LNCaP clone FGC (cell line): Measurements from ENCODE around the gene HOXB4.

Experiments used
- DNase-seq: peaks from one replicate; pipeline ENCODE4 v3.0.0-alpha.2; 2011; ENCODE audit warnings: low read depth
- H3K4me3 ChIP-seq: 2 replicates; pipeline ENCODE4 v1.5.1; 2011; ENCODE audit warnings: mild to moderate bottlenecking, low read depth, low read length, control low read depth
- TF ChIP-seq, protein P1 (sequence below): IDR thresholded peaks from 2 replicates; pipeline ENCODE4 v1.5.1; 2012; ENCODE audit warnings: mild to moderate bottlenecking; ENCODE audit not compliant: control insufficient read depth, insufficient read depth; ENCODE audit errors: extremely low read depth

HOXB4 gene

DNA sequence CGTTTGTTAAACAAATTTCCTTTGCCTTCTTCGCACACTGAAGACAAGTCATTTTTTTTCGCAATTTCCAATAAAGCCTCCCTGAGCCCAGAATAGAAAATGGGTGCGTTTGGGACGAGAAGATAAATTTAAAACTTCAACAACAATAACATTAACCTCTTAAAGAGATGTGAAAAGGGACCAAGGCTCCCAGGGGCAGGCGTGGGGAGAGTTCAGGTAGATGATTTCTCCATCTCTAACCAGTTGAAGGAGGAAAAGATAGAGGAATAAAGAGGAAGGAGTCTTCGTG, 1.3 kb upstream of the HOXB4 start:
- no peak for DNase-seq
- H3K4me3 ChIP-seq, result no peak overlapping the region

DNA sequence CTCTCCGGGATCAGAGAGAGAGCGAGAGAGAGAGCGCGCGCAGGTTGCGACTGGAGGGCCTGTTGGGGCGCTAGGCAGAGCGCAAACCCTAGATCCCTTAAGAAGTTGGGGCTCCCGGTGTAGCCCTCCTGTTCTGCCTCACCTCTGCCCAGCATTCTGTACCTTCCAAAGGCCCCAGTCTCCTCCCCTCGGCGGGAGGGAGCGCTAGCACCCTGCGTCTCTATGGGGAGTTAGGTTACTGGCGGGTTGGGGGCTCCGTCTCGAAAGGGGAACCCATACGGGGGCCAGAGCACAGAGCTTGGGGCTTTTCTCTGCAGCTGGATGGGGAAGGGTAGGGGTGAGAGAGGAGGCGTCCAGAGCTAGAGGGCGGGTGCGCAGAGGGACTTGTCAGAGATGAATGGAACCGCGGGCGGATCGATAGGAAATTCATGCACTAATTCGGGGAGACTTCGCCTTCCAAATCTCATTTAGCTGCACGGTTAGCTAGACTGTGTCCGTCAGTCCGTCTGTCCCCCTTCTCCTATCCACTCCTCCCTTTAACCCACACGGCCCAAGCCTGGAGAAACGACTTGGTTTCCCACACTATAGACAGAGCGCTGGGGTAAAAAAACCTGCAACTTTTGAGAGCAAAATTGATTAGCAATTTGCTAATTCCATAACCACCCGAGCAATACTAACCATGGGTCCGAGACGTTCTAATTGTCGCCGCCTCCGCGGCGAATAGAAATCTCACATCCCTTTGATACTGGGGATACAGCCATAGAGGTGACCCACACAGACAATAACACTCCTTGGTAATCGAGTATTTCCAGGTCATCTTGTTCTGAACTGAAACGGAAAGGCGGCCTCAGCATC, 693 bp upstream of the HOXB4 start:
- DNase-seq, result no peak
- no peak overlapping the region for H3K4me3 ChIP-seq
- TF ChIP-seq, protein P1, sequence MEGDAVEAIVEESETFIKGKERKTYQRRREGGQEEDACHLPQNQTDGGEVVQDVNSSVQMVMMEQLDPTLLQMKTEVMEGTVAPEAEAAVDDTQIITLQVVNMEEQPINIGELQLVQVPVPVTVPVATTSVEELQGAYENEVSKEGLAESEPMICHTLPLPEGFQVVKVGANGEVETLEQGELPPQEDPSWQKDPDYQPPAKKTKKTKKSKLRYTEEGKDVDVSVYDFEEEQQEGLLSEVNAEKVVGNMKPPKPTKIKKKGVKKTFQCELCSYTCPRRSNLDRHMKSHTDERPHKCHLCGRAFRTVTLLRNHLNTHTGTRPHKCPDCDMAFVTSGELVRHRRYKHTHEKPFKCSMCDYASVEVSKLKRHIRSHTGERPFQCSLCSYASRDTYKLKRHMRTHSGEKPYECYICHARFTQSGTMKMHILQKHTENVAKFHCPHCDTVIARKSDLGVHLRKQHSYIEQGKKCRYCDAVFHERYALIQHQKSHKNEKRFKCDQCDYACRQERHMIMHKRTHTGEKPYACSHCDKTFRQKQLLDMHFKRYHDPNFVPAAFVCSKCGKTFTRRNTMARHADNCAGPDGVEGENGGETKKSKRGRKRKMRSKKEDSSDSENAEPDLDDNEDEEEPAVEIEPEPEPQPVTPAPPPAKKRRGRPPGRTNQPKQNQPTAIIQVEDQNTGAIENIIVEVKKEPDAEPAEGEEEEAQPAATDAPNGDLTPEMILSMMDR, result no peak

More for the DNA sequence above, 1.3 kb upstream of the HOXB4 start:
- TF ChIP-seq, protein P1, result no peak

DNA sequence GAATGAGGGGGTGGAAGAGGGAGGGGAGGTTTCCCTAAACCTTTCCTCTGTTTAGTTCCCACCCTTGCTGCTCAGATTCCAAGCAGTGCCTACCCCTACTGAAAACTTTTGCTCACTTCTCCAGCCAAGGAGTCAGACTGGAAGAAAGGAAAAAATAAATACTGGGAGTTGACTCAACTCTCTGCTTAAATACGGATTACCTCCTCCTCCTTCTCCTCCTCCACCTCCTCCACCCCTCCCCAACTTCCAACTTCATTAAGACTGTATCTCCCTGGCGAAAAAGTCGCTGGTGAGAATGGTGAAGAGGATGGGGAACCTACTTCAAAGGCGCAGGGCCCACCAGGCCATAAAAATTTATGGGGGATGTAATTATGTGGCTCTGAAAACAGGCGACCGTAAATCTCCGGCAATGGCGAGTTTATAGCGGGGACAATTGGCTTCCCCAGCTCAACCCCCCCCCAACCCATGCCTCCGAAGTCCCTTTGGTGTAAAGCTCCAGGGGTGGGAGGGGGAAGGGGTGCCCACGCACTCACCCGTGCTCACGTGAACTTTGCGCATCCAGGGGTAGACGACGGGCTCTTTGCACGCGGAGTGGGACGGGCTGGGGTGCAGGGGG, 712 bp downstream of the HOXB4 start:
- DNase-seq, result no peak
- TF ChIP-seq, protein P1, result no peak
- no peak overlapping the region for H3K4me3 ChIP-seq

DNA sequence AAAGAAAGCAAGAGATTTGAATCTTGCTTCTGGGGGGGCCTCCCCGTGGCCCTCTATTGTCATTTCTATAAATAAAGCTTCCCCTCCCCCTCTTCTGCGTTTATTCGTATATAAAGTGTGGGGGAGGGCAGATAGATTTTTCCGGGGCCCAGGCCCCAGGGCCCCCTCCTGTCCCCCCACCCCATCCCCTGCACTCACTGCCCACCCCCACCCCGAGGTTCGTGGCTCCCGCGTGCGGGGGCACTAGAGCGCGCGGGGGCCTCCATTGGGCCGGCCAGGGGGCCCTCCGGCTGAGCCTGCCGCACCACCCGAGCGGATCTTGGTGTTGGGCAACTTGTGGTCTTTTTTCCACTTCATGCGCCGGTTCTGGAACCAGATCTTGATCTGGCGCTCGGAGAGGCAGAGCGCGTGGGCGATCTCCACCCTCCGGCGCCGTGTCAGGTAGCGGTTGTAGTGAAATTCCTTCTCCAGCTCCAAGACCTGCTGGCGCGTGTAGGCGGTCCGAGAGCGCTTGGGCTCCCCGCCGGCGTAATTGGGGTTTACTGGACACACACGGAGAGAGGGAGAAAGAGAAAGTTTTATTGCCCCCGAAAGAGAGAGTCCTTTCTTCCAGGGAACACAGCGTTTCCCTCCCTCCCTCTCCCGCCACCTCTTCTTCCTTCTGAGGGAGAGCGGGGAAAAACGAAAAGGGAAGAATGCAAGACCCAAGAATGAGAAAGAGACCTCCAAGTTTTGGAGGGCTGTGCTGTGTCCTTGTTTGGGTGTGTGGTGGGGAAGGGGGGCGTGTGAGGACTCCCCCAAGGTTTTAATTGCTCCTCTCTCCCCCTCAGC, 1.5 kb downstream of the HOXB4 start:
- H3K4me3 ChIP-seq, result no peak overlapping the region
- TF ChIP-seq, protein P1, result no peak
- no peak for DNase-seq

DNA sequence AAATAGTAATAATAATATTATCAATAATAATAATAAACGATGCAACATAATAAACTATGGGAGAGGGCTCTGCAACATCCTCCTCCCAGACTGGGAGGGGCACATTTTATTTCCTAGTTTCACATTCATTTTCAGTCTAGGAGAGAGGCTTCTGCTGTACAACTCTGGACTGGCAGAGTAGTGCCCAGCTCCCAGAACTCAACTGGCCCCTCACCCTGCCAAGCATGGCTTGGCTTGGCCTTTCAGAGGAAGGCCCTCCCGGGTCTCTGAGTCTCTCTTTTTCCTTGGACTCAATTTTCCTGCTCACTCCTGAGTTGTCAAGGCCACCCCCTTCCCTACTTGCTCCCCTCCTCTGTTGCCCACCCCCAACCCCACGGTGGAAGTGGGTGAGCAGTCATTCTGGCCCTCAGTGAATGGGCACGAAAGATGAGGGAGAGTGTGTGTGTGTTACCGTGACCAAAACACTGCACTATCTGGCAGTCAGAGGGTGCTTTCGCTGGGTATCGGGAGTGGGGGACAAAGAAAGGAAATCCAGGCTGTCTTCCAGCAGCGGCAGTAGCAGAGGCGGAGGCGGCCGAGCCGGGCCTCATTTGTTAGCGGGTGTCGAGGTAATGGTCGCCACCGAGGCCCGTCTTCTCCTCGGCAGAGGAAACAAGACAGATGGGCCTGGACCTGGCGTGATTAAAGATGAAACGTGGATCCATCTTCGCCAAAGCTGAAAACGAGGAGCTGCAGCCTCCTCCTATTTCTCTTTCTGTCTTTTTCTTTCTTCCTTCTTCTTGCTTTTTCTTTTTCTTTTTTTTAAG, 2.3 kb downstream of the HOXB4 start:
- H3K4me3 ChIP-seq, result no peak overlapping the region
- TF ChIP-seq, protein P1, result no peak
- no peak for DNase-seq

DNA sequence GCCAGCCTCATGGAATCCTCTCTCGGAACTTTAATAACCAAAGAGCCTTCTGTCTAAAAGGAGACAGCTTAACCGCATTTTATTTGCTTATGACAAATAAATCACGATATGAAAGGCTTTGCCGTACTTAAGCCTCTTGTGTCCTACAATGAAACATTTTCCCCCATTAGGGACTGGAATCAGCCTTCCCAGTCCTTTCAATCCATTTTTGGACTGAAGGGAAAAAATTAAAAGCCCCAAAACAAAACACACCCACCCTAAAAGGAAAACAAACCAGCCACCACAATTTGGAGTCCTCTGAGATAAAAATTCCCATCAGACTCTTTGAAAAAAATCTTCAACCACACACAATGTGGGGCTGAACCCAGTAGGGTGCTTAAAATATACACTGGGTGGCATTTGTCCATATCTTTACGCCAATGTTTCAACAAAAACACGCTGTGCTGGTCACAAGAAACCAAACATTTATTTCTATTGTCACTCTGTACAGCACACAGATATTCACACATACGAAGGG, 3.0 kb downstream of the HOXB4 start:
- no peak overlapping the region for H3K4me3 ChIP-seq
- no peak for DNase-seq
- TF ChIP-seq, protein P1, result no peak
